ENCODE data around the gene TNNT1. TPM values are rescaled to one million over a fixed set of nuclear protein-coding genes. Genes with fewer than 3 reads are reported as not detected.
A peak's percentile ranks its signal among the peaks of the same experiment; 100 is the strongest.

Gene TNNT1
- polyA plus RNA-seq, 1 experiment, result 3.3 TPM

- ChIA-PET POLR2A (no interaction called here), CTCF (no interaction called here)
- TF ChIP-seq CTCF (IDR thresholded peaks at IDR 0.05; ENCODE audit: low read depth, low read length), result no peak
- Histone ChIP-seq H3K9me3 (ENCODE audit: control insufficient read depth, insufficient read depth, low read length) (peaks cover 10% of the 10 kb centered on the region; the same call in 1 of the 2 replicates), H3K4me3 (ENCODE audit: low read depth, low read length) (no peak overlapping the region), H3K27ac (ENCODE audit: low read depth, low read length) (no peak overlapping the region), H3K27me3 (ENCODE audit: control insufficient read depth, insufficient read depth, low read length) (peaks cover 28% of the 10 kb centered on the region)
- DNase-seq (ENCODE audit: low read depth, low spot score), result no peak
Observed at GRCh38 chr19:55161571-55162322, 12.7 kb upstream of the TNNT1 start.

GRCh38 chr19:55160986-55161365, 12.0 kb upstream of the TNNT1 start:
- peaks cover 33% of the 10 kb centered on the region for H3K27me3 ChIP-seq (ENCODE audit: control insufficient read depth, insufficient read depth, low read length)
- DNase-seq (ENCODE audit: low read depth, low spot score), result no peak
- no peak for TF ChIP-seq CTCF (IDR thresholded peaks at IDR 0.05; ENCODE audit: low read depth, low read length)
- CTCF ChIA-PET, result interaction anchor here (0.8 to 2.4 kb wide), 7 partner anchors 9 to 464 kb away, joined by 3 to 44 read pairs (median 3); partner anchors contain the start of gene ZNF784
- H3K4me3 ChIP-seq (ENCODE audit: low read depth, low read length), result no peak overlapping the region
- no peak overlapping the region for H3K27ac ChIP-seq (ENCODE audit: low read depth, low read length)
- peaks cover 16% of the 10 kb centered on the region; the same call in 1 of the 2 replicates for H3K9me3 ChIP-seq (ENCODE audit: control insufficient read depth, insufficient read depth, low read length)
- POLR2A ChIA-PET, result no interaction called here

- H3K27ac ChIP-seq (ENCODE audit: low read depth, low read length), result no peak overlapping the region
- ChIA-PET POLR2A (interaction anchor here (0.7 kb wide), 1 partner anchor 13 kb away, joined by 3 read pairs; no protein-coding TSS in a partner anchor), CTCF (interaction anchor here (0.8 to 2.4 kb wide), 12 partner anchors 9 to 464 kb away, joined by 3 to 44 read pairs (median 4); partner anchors contain the start of gene ZNF784)
- DNase-seq (ENCODE audit: low read depth, low spot score), result no peak
- peaks cover 34% of the 10 kb centered on the region for H3K27me3 ChIP-seq (ENCODE audit: control insufficient read depth, insufficient read depth, low read length)
- no peak overlapping the region for H3K4me3 ChIP-seq (ENCODE audit: low read depth, low read length)
- TF ChIP-seq CTCF (IDR thresholded peaks at IDR 0.05; ENCODE audit: low read depth, low read length), result peak; percentile 85
- H3K9me3 ChIP-seq (ENCODE audit: control insufficient read depth, insufficient read depth, low read length), result peaks cover 17% of the 10 kb centered on the region; the same call in 1 of the 2 replicates
Observed at GRCh38 chr19:55160128-55160985, 11.4 kb upstream of the TNNT1 start.

- H3K27me3 ChIP-seq (ENCODE audit: control insufficient read depth, insufficient read depth, low read length), result peaks cover 36% of the 10 kb centered on the region
- CTCF ChIA-PET, result interaction anchor here (0.6 to 2.4 kb wide), 9 partner anchors 8 to 1159 kb away, joined by 3 to 44 read pairs (median 5); no protein-coding TSS in a partner anchor
- no peak overlapping the region for H3K27ac ChIP-seq (ENCODE audit: low read depth, low read length)
- no peak for DNase-seq (ENCODE audit: low read depth, low spot score)
- POLR2A ChIA-PET, result interaction anchor here (0.7 kb wide), 1 partner anchor 100 kb away, joined by 3 read pairs; the partner anchor contains the start of gene PPP6R1
- no peak for TF ChIP-seq CTCF (IDR thresholded peaks at IDR 0.05; ENCODE audit: low read depth, low read length)
- no peak overlapping the region for H3K4me3 ChIP-seq (ENCODE audit: low read depth, low read length)
- peaks cover 17% of the 10 kb centered on the region; the same call in 1 of the 2 replicates for H3K9me3 ChIP-seq (ENCODE audit: control insufficient read depth, insufficient read depth, low read length)
Observed at GRCh38 chr19:55158848-55159749, 10.1 kb upstream of the TNNT1 start.

Measured in AG04450 (cell line).